ENCODE measurements around the gene PP2D1. TPM values are rescaled to one million over a fixed set of nuclear protein-coding genes. Genes with fewer than 3 reads are reported as not detected.
"Not testable (repeated sequence)": the region's sequence is repeated elsewhere in the genome, so short reads cannot be mapped to it uniquely, and the experiment has no call there.

The PP2D1 gene
- polyA plus RNA-seq, 1 experiment = not detected

- no peak for DNase-seq (ENCODE audit: low read depth)
- H3K36me3 ChIP-seq (ENCODE audit: control insufficient read depth, insufficient read depth, low read length) = no peaks in the 10 kb centered on the region
- no peak for TF ChIP-seq CTCF (IDR thresholded peaks at IDR 0.05; ENCODE audit: insufficient read depth, low read depth, low read length)
- POLR2A ChIA-PET = no interaction called here
- CTCF ChIA-PET = interaction anchor here (0.9 to 1.2 kb wide), 2 partner anchors 11 to 22 kb away, joined by 3 to 4 read pairs; no protein-coding TSS in a partner anchor
- no peak overlapping the region for H3K4me3 ChIP-seq (ENCODE audit: low read depth, low read length)
- no peaks in the 10 kb centered on the region for H3K27me3 ChIP-seq (ENCODE audit: control insufficient read depth, insufficient read depth, low read length)
Observed at GRCh38 chr3:20052851-20053250, 40.8 kb upstream of the PP2D1 start.

GRCh38 chr3:20051123-20051806 lies 39.2 kb upstream of the PP2D1 start:
- POLR2A ChIA-PET = no interaction called here
- CTCF ChIA-PET = interaction anchor here (1.2 kb wide), 1 partner anchor 9 kb away, joined by 3 read pairs; no protein-coding TSS in a partner anchor

GRCh38 chr3:20047976-20048883 lies 36.2 kb upstream of the PP2D1 start:
- no peak for TF ChIP-seq CTCF (IDR thresholded peaks at IDR 0.05; ENCODE audit: insufficient read depth, low read depth, low read length)
- no peaks in the 10 kb centered on the region for H3K27me3 ChIP-seq (ENCODE audit: control insufficient read depth, insufficient read depth, low read length)
- CTCF ChIA-PET = no interaction called here
- POLR2A ChIA-PET = no interaction called here
- DNase-seq (ENCODE audit: low read depth) = no peak
- no peak overlapping the region for H3K4me3 ChIP-seq (ENCODE audit: low read depth, low read length)
- H3K36me3 ChIP-seq (ENCODE audit: control insufficient read depth, insufficient read depth, low read length) = no peaks in the 10 kb centered on the region

More at GRCh38 chr3:20051123-20051806, 39.2 kb upstream of the PP2D1 start:
- no peak for DNase-seq (ENCODE audit: low read depth)
- TF ChIP-seq CTCF (IDR thresholded peaks at IDR 0.05; ENCODE audit: insufficient read depth, low read depth, low read length) = no peak
- Histone ChIP-seq H3K4me3 (ENCODE audit: low read depth, low read length) (no peak overlapping the region), H3K27me3 (ENCODE audit: control insufficient read depth, insufficient read depth, low read length) (no peaks in the 10 kb centered on the region), H3K36me3 (ENCODE audit: control insufficient read depth, insufficient read depth, low read length) (no peaks in the 10 kb centered on the region)

- Histone ChIP-seq H3K4me3 (ENCODE audit: low read depth, low read length) (no peak overlapping the region), H3K27me3 (ENCODE audit: control insufficient read depth, insufficient read depth, low read length) (no peaks in the 10 kb centered on the region), H3K36me3 (ENCODE audit: control insufficient read depth, insufficient read depth, low read length) (no peaks in the 10 kb centered on the region)
- no peak for TF ChIP-seq CTCF (IDR thresholded peaks at IDR 0.05; ENCODE audit: insufficient read depth, low read depth, low read length)
- DNase-seq (ENCODE audit: low read depth) = no peak
- ChIA-PET POLR2A (no interaction called here), CTCF (no interaction called here)
Observed at GRCh38 chr3:20047341-20047779, 35.3 kb upstream of the PP2D1 start.

- ChIA-PET POLR2A (no interaction called here), CTCF (interaction anchor here (1.0 kb wide), 1 partner anchor 27 kb away, joined by 3 read pairs; no protein-coding TSS in a partner anchor)
Observed at GRCh38 chr3:20046556-20046955, 34.5 kb upstream of the PP2D1 start.

GRCh38 chr3:20045141-20045540 lies 33.1 kb upstream of the PP2D1 start:
- DNase-seq (ENCODE audit: low read depth); H3K27me3 ChIP-seq (ENCODE audit: control insufficient read depth, insufficient read depth, low read length); H3K36me3 ChIP-seq (ENCODE audit: control insufficient read depth, insufficient read depth, low read length); POLR2A ChIA-PET; H3K4me3 ChIP-seq (ENCODE audit: low read depth, low read length): not testable (repeated sequence)
- CTCF ChIA-PET = interaction anchor here (1.1 kb wide), 1 partner anchor 158 kb away, joined by 3 read pairs; no protein-coding TSS in a partner anchor

More at GRCh38 chr3:20046556-20046955, 34.5 kb upstream of the PP2D1 start:
- no peak for DNase-seq (ENCODE audit: low read depth)
- H3K36me3 ChIP-seq (ENCODE audit: control insufficient read depth, insufficient read depth, low read length) = no peaks in the 10 kb centered on the region
- H3K27me3 ChIP-seq (ENCODE audit: control insufficient read depth, insufficient read depth, low read length) = no peaks in the 10 kb centered on the region
- TF ChIP-seq CTCF (IDR thresholded peaks at IDR 0.05; ENCODE audit: insufficient read depth, low read depth, low read length) = no peak
- H3K4me3 ChIP-seq (ENCODE audit: low read depth, low read length) = no peak overlapping the region

Data from BJ (cell line).